ENCODE measurements around the gene RBM42. TPM values are rescaled to one million over a fixed set of nuclear protein-coding genes. Genes with fewer than 3 reads are reported as not detected.

The RBM42 gene
- total and polyA plus RNA-seq, 2 donors, result 14.8 to 89.5 TPM

GRCh38 chr19:35633727-35634440 is 5.0 kb downstream of the RBM42 start:
- H3K36me3 ChIP-seq (ENCODE audit: insufficient read depth), result no peaks in the 10 kb centered on the region

GRCh38 chr19:35636651-35637050 is 7.8 kb downstream of the RBM42 start:
- 64% methylated on average over 3 of the region's 3 CpGs for WGBS
- no peak overlapping the region for H3K27ac ChIP-seq (ENCODE audit: low read depth)
- DNase-seq (ENCODE audit: extremely low spot score), result no peak
- no peak overlapping the region for H3K4me3 ChIP-seq (ENCODE audit: low read depth, low read length)
- H3K36me3 ChIP-seq (ENCODE audit: insufficient read depth), result no peaks in the 10 kb centered on the region
- no peaks in the 10 kb centered on the region for H3K4me1 ChIP-seq (ENCODE audit: insufficient read depth)

More at GRCh38 chr19:35633727-35634440, 5.0 kb downstream of the RBM42 start:
- DNase-seq (ENCODE audit: extremely low spot score), result no peak
- Histone ChIP-seq H3K4me3 (ENCODE audit: low read depth, low read length) (no peak overlapping the region), H3K27ac (ENCODE audit: low read depth) (no peak overlapping the region), H3K4me1 (ENCODE audit: insufficient read depth) (no peaks in the 10 kb centered on the region)
- 92% methylated on average over 29 of the region's 29 CpGs for WGBS

- Histone ChIP-seq H3K27ac (ENCODE audit: low read depth) (no peak overlapping the region), H3K4me3 (ENCODE audit: low read depth, low read length) (no peak overlapping the region), H3K4me1 (ENCODE audit: insufficient read depth) (no peaks in the 10 kb centered on the region), H3K36me3 (ENCODE audit: insufficient read depth) (no peaks in the 10 kb centered on the region)
- 90% methylated on average over 25 of the region's 25 CpGs for WGBS
- no peak for DNase-seq (ENCODE audit: extremely low spot score)
Observed at GRCh38 chr19:35637165-35637564, 8.3 kb downstream of the RBM42 start.

DNA sequence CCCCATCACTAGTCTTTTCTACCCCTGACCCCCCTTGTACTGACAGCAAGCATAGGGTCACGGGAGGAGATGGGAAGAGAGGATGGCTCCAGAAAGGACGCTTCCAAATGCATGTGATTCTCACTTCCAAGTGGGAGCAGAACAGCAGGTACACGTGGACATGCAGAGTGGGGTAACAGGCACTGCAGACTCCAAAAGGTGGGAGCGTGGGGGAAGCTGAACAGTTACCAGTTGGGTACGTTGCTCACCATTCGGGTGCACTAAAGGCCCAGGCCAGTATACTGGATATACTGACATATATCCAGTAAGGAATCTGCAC is 10.4 kb downstream of the RBM42 start:
- Histone ChIP-seq H3K27ac (ENCODE audit: low read depth) (no peak overlapping the region), H3K36me3 (ENCODE audit: insufficient read depth) (no peaks in the 10 kb centered on the region), H3K4me1 (ENCODE audit: insufficient read depth) (no peaks in the 10 kb centered on the region), H3K4me3 (ENCODE audit: low read depth, low read length) (no peak overlapping the region)
- WGBS, result 45% methylated on average over 6 of the region's 6 CpGs
- no peak for DNase-seq (ENCODE audit: extremely low spot score)

GRCh38 chr19:35639863-35640262 is 11.0 kb downstream of the RBM42 start:
- no peak overlapping the region for H3K27ac ChIP-seq (ENCODE audit: low read depth)
- DNase-seq (ENCODE audit: extremely low spot score), result no peak
- no peak overlapping the region for H3K4me3 ChIP-seq (ENCODE audit: low read depth, low read length)
- H3K36me3 ChIP-seq (ENCODE audit: insufficient read depth), result no peaks in the 10 kb centered on the region
- WGBS, result 83% methylated on average over 8 of the region's 8 CpGs
- no peaks in the 10 kb centered on the region for H3K4me1 ChIP-seq (ENCODE audit: insufficient read depth)

DNA sequence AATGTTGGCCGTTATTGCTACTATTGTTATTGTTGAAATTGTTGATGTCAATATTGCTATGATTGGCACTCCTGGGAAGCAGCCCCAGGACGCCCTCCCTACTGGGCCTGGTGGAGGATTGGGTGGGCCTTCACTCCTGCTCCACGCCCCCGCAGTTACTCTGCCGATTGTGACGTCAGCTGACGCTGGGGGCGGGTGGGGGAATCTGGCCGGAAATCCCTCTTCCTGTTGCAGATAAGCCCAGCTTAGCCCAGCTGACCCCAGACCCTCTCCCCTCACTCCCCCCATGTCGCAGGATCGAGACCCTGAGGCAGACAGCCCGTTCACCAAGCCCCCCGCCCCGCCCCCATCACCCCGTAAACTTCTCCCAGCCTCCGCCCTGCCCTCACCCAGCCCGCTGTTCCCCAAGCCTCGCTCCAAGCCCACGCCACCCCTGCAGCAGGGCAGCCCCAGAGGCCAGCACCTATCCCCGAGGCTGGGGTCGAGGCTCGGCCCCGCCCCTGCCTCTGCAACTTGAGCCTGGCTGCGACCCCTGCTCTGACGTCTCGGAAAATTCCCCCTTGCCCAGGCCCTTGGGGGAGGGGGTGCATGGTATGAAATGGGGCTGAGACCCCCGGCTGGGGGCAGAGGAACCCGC is 12.8 kb downstream of the RBM42 start, which contains the start of gene ETV2:
ETV2 (plus strand) TSS at position 231 of the 637 bp plus-strand sequence. CDS start 716 bp downstream, outside the sequence.
- Histone ChIP-seq H3K4me1 (ENCODE audit: insufficient read depth) (no peaks in the 10 kb centered on the region), H3K36me3 (ENCODE audit: insufficient read depth) (no peaks in the 10 kb centered on the region), H3K27ac (ENCODE audit: low read depth) (no peak within 1 kb of the TSS), H3K4me3 (ENCODE audit: low read depth, low read length) (no peak within 1 kb of the TSS)
- 12% methylated on average over 28 of the region's 28 CpGs for WGBS
- no peak for DNase-seq (ENCODE audit: extremely low spot score)

DNA sequence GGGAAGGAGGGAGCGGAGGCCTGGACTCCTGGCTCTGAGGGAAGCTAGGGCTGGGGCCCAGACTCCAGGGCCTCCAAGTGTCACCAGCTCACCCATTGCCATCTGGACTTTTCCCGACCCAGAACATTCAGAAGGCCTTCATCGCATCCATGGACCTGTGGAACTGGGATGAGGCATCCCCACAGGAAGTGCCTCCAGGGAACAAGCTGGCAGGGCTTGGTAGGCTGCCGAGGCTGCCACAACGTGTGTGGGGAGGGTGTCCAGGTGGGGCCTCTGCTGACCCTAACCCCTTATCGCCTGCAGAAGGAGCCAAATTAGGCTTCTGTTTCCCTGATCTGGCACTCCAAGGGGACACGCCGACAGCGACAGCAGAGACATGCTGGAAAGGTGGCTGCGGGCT is 13.5 kb downstream of the RBM42 start:
- Histone ChIP-seq H3K4me3 (ENCODE audit: low read depth, low read length) (no peak overlapping the region), H3K36me3 (ENCODE audit: insufficient read depth) (no peaks in the 10 kb centered on the region), H3K4me1 (ENCODE audit: insufficient read depth) (no peaks in the 10 kb centered on the region), H3K27ac (ENCODE audit: low read depth) (no peak overlapping the region)
- 76% methylated on average over 10 of the region's 10 CpGs for WGBS
- no peak for DNase-seq (ENCODE audit: extremely low spot score)

DNA sequence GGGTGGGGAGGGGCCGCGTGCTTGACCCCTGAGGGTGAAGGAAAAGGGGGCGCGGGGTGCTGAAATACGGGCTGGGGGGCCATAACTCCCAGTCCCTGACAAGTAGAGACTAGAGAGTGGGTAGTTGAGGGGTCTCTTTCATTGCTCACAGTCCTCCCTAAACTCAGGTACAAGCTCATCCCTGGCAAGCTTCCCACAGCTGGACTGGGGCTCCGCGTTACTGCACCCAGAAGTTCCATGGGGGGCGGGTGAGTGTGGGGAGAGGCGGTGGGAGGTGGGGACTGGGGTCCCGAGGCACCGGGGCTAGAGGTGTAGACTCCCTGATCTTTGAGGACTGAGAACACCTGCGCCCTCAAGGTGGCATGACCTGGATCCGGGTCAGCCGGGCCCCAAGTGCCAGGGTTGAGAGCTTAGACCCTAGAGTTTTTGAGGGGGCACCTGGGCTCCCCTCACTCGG is 14.0 kb downstream of the RBM42 start:
- Histone ChIP-seq H3K27ac (ENCODE audit: low read depth) (peak overlapping the region; percentile 41), H3K36me3 (ENCODE audit: insufficient read depth) (no peaks in the 10 kb centered on the region), H3K4me1 (ENCODE audit: insufficient read depth) (no peaks in the 10 kb centered on the region), H3K4me3 (ENCODE audit: low read depth, low read length) (peak overlapping the region; percentile 54)
- DNase-seq (ENCODE audit: extremely low spot score), result no peak
- WGBS, result 32% methylated on average over 15 of the region's 15 CpGs

- Histone ChIP-seq H3K36me3 (ENCODE audit: insufficient read depth) (no peaks in the 10 kb centered on the region), H3K4me3 (ENCODE audit: low read depth, low read length) (peak overlapping the region; percentile 54), H3K27ac (ENCODE audit: low read depth) (peak overlapping the region; percentile 48), H3K4me1 (ENCODE audit: insufficient read depth) (no peaks in the 10 kb centered on the region)
- DNase-seq (ENCODE audit: extremely low spot score), result peak; percentile 65
- WGBS, result 1% methylated on average over 69 of the region's 69 CpGs
Observed at GRCh38 chr19:35643255-35644205, 14.7 kb downstream of the RBM42 start.

GRCh38 chr19:35644206-35644986 is 15.6 kb downstream of the RBM42 start:
- H3K4me3 ChIP-seq (ENCODE audit: low read depth, low read length), result peak overlapping the region; percentile 54
- H3K4me1 ChIP-seq (ENCODE audit: insufficient read depth), result no peaks in the 10 kb centered on the region
- no peaks in the 10 kb centered on the region for H3K36me3 ChIP-seq (ENCODE audit: insufficient read depth)
- H3K27ac ChIP-seq (ENCODE audit: low read depth), result peak overlapping the region; percentile 76
- DNase-seq (ENCODE audit: extremely low spot score), result peak; percentile 82
- WGBS, result under 1% methylated on average over 60 of the region's 60 CpGs

DNA sequence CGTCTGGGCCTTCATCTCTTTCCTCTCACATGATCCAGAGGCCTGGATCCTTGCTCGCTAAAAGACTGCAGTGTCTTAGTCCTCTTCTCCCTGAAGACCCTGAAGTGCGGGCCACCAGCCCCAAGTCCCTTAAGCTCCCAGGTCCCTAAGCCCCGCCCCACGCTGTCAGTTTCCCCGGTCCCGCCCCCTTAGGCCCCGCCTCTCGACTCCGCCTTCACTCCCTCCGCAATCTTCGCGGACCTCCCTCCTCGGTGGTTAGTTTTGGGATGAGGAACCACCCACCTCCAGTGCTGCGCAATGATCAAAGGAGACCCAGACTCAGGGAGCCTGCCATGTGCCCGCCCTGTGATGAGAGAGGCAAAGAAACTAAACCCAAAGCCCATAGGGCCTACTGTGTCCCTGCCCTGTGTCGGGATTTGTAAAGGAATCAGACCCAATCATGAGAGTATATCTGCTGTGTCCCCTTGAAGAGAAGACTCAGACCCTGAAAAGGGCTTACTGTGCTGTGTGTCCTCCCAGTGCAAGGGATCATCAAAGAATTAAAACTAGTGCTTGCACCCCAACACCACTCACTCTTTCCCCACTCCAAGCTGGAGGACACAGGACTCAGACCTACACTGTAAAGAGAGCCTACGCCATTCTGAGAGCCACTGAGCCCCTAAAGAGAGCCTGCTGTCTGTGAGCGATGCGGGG is 16.3 kb downstream of the RBM42 start:
- Histone ChIP-seq H3K27ac (ENCODE audit: low read depth) (no peak overlapping the region), H3K4me1 (ENCODE audit: insufficient read depth) (no peaks in the 10 kb centered on the region), H3K36me3 (ENCODE audit: insufficient read depth) (no peaks in the 10 kb centered on the region), H3K4me3 (ENCODE audit: low read depth, low read length) (peak overlapping the region; percentile 54)
- no peak for DNase-seq (ENCODE audit: extremely low spot score)
- WGBS, result 15% methylated on average over 20 of the region's 20 CpGs

DNA sequence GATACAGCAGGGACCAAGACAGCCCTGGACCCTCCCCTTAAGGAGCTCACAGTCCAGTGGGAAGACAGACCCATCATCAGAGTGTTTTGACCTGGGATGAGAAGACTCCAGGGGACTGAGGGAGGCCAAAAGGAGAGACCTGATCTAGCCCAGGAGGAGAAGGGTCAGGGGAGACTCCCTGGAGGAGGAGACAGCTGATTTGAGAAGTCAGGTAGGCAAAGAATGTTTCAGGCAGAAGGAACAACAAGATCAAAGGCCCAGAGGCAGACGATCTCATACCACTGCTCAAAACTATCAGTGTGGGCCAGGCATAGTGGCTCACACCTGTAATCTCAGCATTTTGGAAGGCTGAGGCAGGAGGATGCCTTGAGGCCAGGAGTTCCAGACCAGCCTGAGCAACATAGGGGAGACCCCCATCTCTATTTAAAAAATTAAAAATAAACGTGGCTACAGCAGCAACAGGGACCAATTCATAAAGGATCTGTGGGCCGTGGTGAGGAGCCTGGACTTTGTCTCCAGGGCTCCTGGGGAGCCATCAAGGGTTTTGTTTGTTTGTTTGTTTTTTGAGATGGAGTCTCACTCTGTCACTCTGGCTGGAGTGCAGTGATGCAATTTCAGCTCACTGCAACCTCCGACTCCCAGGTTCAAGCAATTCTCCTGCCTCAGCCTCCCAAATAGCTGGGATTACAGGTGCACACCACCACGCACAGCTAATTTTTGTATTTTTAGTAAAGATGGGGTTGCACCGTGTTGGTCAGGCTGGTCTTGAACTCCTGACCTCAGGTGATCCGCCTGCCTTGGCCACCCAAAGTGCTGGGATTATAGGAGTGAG is 17.1 kb downstream of the RBM42 start:
- H3K4me3 ChIP-seq (ENCODE audit: low read depth, low read length), result no peak overlapping the region
- no peaks in the 10 kb centered on the region for H3K4me1 ChIP-seq (ENCODE audit: insufficient read depth)
- no peaks in the 10 kb centered on the region for H3K36me3 ChIP-seq (ENCODE audit: insufficient read depth)
- no peak overlapping the region for H3K27ac ChIP-seq (ENCODE audit: low read depth)
- WGBS, result 78% methylated on average over 7 of the region's 7 CpGs
- no peak for DNase-seq (ENCODE audit: extremely low spot score)
